CD14-positive monocyte (primary cell): Measurements from ENCODE around the gene GALNT15. TPM values are rescaled to one million over a fixed set of nuclear protein-coding genes. Genes with fewer than 3 reads are reported as not detected.

Experiments used
- DNase-seq, 3 donors: peaks; one replicate each; pipeline ENCODE4 v3.0.0-alpha.2; 2011 to 2022
- H2AFZ ChIP-seq: 2 replicates; pipeline ENCODE4 v1.6.0; 2012; ENCODE audit warnings: mild to moderate bottlenecking, low read depth, low read length, inconsistent platforms; ENCODE audit not compliant: insufficient read depth, poor library complexity, severe bottlenecking
- H3K27ac ChIP-seq, 2 donors: 1 replicate in 1 of 2; 2 replicates in 1 of 2; pipeline ENCODE4 v1.5.1; 2012 to 2013; ENCODE audit warnings: low read length in 2 of 2, control low read depth in 1 of 2, inconsistent platforms in 1 of 2, low read depth in 1 of 2, mild to moderate bottlenecking in 1 of 2
- H3K27me3 ChIP-seq, 2 donors: one replicate each; pipeline versions ENCODE4 v1.6.0 to v1.6.1; 2011 to 2013; ENCODE audit warnings: low read length in 2 of 2; ENCODE audit not compliant: control insufficient read depth in 2 of 2, insufficient read depth in 2 of 2
- H3K36me3 ChIP-seq, 2 donors: replicated peaks in 1 of 2; 1 replicate in 1 of 2; 2 replicates in 1 of 2; pipeline versions ENCODE4 v1.5.1 to v1.6.1; 2012 to 2013; ENCODE audit warnings: low read length in 2 of 2, control low read depth in 1 of 2, inconsistent platforms in 1 of 2, mild to moderate bottlenecking in 1 of 2; ENCODE audit not compliant: insufficient read depth in 2 of 2, control insufficient read depth in 1 of 2
- H3K4me1 ChIP-seq, 2 donors: 1 replicate in 1 of 2; 2 replicates in 1 of 2; pipeline versions ENCODE4 v1.5.1 to v1.6.1; 2012 to 2013; ENCODE audit warnings: low read length in 2 of 2, control low read depth in 1 of 2, inconsistent platforms in 1 of 2, mild to moderate bottlenecking in 1 of 2, moderate library complexity in 1 of 2; ENCODE audit not compliant: insufficient read depth in 2 of 2, control insufficient read depth in 1 of 2
- H3K4me2 ChIP-seq: replicated peaks from 2 replicates; pipeline ENCODE3; 2012; ENCODE audit warnings: low read length, moderate library complexity, mild to moderate bottlenecking; ENCODE audit not compliant: poor library complexity, severe bottlenecking; ENCODE audit errors: extremely low read depth
- H3K4me3 ChIP-seq, 3 experiments: fragments of 200-600 bp in 1 of 3; sonication (generic) in 1 of 3; replicated peaks in 1 of 3; 1 replicate in 2 of 3; 2 replicates in 1 of 3; pipeline ENCODE4 v1.5.1; 2011 to 2013; ENCODE audit warnings: low read length in 3 of 3, mild to moderate bottlenecking in 3 of 3, control low read depth in 2 of 3, low read depth in 2 of 3, inconsistent platforms in 1 of 3, moderate library complexity in 1 of 3
- H3K79me2 ChIP-seq: 2 replicates; pipeline ENCODE4 v1.6.0; 2012; ENCODE audit warnings: mild to moderate bottlenecking, control low read depth, inconsistent platforms, low read length, moderate library complexity; ENCODE audit not compliant: insufficient read depth
- H3K9ac ChIP-seq: 2 replicates; pipeline ENCODE4 v1.6.0; 2017; ENCODE audit warnings: low read length, mild to moderate bottlenecking; ENCODE audit not compliant: insufficient read depth, poor library complexity, severe bottlenecking
- H3K9me3 ChIP-seq, 2 donors: replicated peaks in 1 of 2; 1 replicate in 1 of 2; 2 replicates in 1 of 2; pipeline versions ENCODE4 v1.5.1 to v1.6.1; 2012 to 2013; ENCODE audit warnings: low read length in 2 of 2, control low read depth in 1 of 2; ENCODE audit not compliant: control insufficient read depth in 1 of 2, insufficient read depth in 1 of 2
- H4K20me1 ChIP-seq: 2 replicates; pipeline ENCODE4 v1.6.0; 2012; ENCODE audit warnings: mild to moderate bottlenecking, low read length, control low read depth, moderate library complexity; ENCODE audit not compliant: insufficient read depth
- H3K27ac Mint-ChIP-seq, 7 donors: one replicate each; pipeline ENCODE4 v1.8.0; 2020; ENCODE audit warnings: mild to moderate bottlenecking in 7 of 7, mixed read lengths in 7 of 7, moderate library complexity in 6 of 7, inconsistent platforms in 2 of 7
- H3K27me3 Mint-ChIP-seq, 3 donors: one replicate each; pipeline ENCODE4 v1.8.0; 2021 to 2022; ENCODE audit warnings: low read depth in 3 of 3, mild to moderate bottlenecking in 3 of 3, mixed read lengths in 3 of 3, moderate library complexity in 3 of 3, inconsistent platforms in 1 of 3
- H3K36me3 Mint-ChIP-seq, 2 donors: one replicate each; pipeline ENCODE4 v1.8.0; 2020; ENCODE audit warnings: mixed read lengths in 2 of 2, inconsistent platforms in 1 of 2, mild to moderate bottlenecking in 1 of 2
- H3K4me1 Mint-ChIP-seq: one replicate; pipeline ENCODE4 v1.8.0; 2020; ENCODE audit warnings: mild to moderate bottlenecking, mixed read lengths
- H3K4me3 Mint-ChIP-seq, 2 donors: one replicate each; pipeline ENCODE4 v1.8.0; 2020; ENCODE audit warnings: mild to moderate bottlenecking in 2 of 2, mixed read lengths in 2 of 2, moderate library complexity in 1 of 2
- H3K9me3 Mint-ChIP-seq, 7 donors: one replicate each; pipeline ENCODE4 v1.8.0; 2020 to 2022; ENCODE audit warnings: mixed read lengths in 7 of 7, mild to moderate bottlenecking in 6 of 7, moderate library complexity in 6 of 7, inconsistent platforms in 2 of 7
- CTCF ChIP-seq: fragments of 200-600 bp; IDR thresholded peaks from one replicate; pipeline ENCODE4 v1.8.0; 2022; ENCODE audit warnings: antibody characterized with exemption, mild to moderate bottlenecking
- WGBS: methylation state at CpG from one replicate; pipeline ENCODE4 v1.1.5; 2013; ENCODE audit warnings: missing lambda C conversion rate; ENCODE audit not compliant: insufficient coverage; 5-methylcytosine and 5-hydroxymethylcytosine counted together
- intact Hi-C, 2 donors: fragments of 100-400 bp; cut with micrococcal nuclease; formaldehyde crosslinking; loops; one replicate each; pipeline versions ENCODE4 v1.15.0 to v1.15.1; 2023
- polyA plus RNA-seq, 3 donors: library from polyadenylated mRNA; depleted of rRNA in 1 of 3; unstranded in 2 of 3; stranded (reverse) in 1 of 3; fragments of 300-500 nt in 2 of 3; fragments of >200 nt in 1 of 3; fragmentation: Illumina TruSeq in 2 of 3; gene quantifications; 1 replicate in 2 of 3; 2 replicates in 1 of 3; pipeline ENCODE4 v1.2.3, GENCODE V29; 2012 to 2021

The GALNT15 gene
- polyA plus RNA-seq, 3 donors, result not detected

GRCh38 chr3:16260046-16260445, 85.6 kb downstream of the GALNT15 start:
- intact Hi-C loops, result loop anchor here (10.0 kb wide), 2 partner anchors 655 to 1485 kb away; partner anchors contain the start of genes BTD (in 1 of the 2), HACL1 (in 1 of the 2) and TBC1D5 (in 1 of the 2)
- Mint-ChIP-seq H3K36me3 (peaks cover 21 to 28% of the 10 kb centered on the region in 2 donors), H3K27ac (peak overlapping the region in 1 of 7 donors; percentile 14), H3K27me3 (no peaks in the 10 kb centered on the region), H3K9me3 (no peaks in the 10 kb centered on the region), H3K4me1 (peaks cover 12% of the 10 kb centered on the region), H3K4me3 (no peak overlapping the region)
- H3K9me3 ChIP-seq, result no peaks in the 10 kb centered on the region
- H3K27me3 ChIP-seq, result no peaks in the 10 kb centered on the region
- peaks cover 17 to 27% of the 10 kb centered on the region in 2 donors for H3K4me1 ChIP-seq
- no peaks in the 10 kb centered on the region for H4K20me1 ChIP-seq
- H3K9ac ChIP-seq, result no peak overlapping the region
- H2AFZ ChIP-seq, result no peak overlapping the region
- no peak for DNase-seq
- peaks cover 34% of the 10 kb centered on the region for H3K79me2 ChIP-seq
- TF ChIP-seq CTCF, result no peak
- no CpG with 5 or more reads among the region's 1 CpG for WGBS
- no peak overlapping the region for H3K4me2 ChIP-seq
- no peak overlapping the region for H3K4me3 ChIP-seq
- peaks cover 12 to 42% of the 10 kb centered on the region in 2 donors for H3K36me3 ChIP-seq
- H3K27ac ChIP-seq, result peak overlapping the region in 1 of 2 donors; percentile 4

- H3K4me3 ChIP-seq, result no peak overlapping the region
- WGBS, result 47% methylated on average over 4 of the region's 4 CpGs
- no peak overlapping the region for H3K4me2 ChIP-seq
- Mint-ChIP-seq H3K27me3 (no peaks in the 10 kb centered on the region), H3K4me3 (no peak overlapping the region), H3K27ac (no peak overlapping the region), H3K36me3 (peaks cover 16 to 22% of the 10 kb centered on the region in 2 donors), H3K9me3 (no peaks in the 10 kb centered on the region), H3K4me1 (peaks cover 19% of the 10 kb centered on the region)
- intact Hi-C loops, result loop anchor here (10.0 kb wide), 2 partner anchors 657 to 1483 kb away; partner anchors contain the start of genes BTD (in 1 of the 2), HACL1 (in 1 of the 2) and TBC1D5 (in 1 of the 2)
- H3K9me3 ChIP-seq, result no peaks in the 10 kb centered on the region
- no peak overlapping the region for H3K9ac ChIP-seq
- no peak overlapping the region for H2AFZ ChIP-seq
- peak; percentile 21 to 64 (median 33) for DNase-seq
- TF ChIP-seq CTCF, result no peak
- H4K20me1 ChIP-seq, result no peaks in the 10 kb centered on the region
- H3K27ac ChIP-seq, result peak overlapping the region in 1 of 2 donors; percentile 59
- peaks cover 55% of the 10 kb centered on the region for H3K79me2 ChIP-seq
- H3K36me3 ChIP-seq, result peaks cover 12 to 38% of the 10 kb centered on the region in 2 donors
- H3K4me1 ChIP-seq, result peaks cover 24 to 38% of the 10 kb centered on the region in 2 donors
- H3K27me3 ChIP-seq, result no peaks in the 10 kb centered on the region
These were observed 87.7 kb downstream of the GALNT15 start for GRCh38 chr3:16262174-16262573.
